ENCODE results near the gene GCAT.
"Not testable (repeated sequence)": the region's sequence is repeated elsewhere in the genome, so short reads cannot be mapped to it uniquely, and the experiment has no call there.

GCAT gene

GRCh38 chr22:37782340-37783168, 25.2 kb upstream of the GCAT start:
- DNase-seq: no peak

GRCh38 chr22:37784829-37785495, 22.8 kb upstream of the GCAT start:
- peak; percentile 35 for DNase-seq

GRCh38 chr22:37790234-37790633, 17.5 kb upstream of the GCAT start:
- DNase-seq: no peak

GRCh38 chr22:37792494-37792893, 15.2 kb upstream of the GCAT start:
- DNase-seq: no peak

GRCh38 chr22:37794376-37794775, 13.4 kb upstream of the GCAT start:
- no peak for DNase-seq

GRCh38 chr22:37796079-37796478, 11.7 kb upstream of the GCAT start:
- DNase-seq: no peak

GRCh38 chr22:37797259-37797658, 10.5 kb upstream of the GCAT start:
- not testable (repeated sequence) for DNase-seq

- no peak for DNase-seq
Measured at GRCh38 chr22:37797874-37798500, 9.7 kb upstream of the GCAT start.

- not testable (repeated sequence) for DNase-seq
Measured at GRCh38 chr22:37799979-37800378, 7.8 kb upstream of the GCAT start.

GRCh38 chr22:37801946-37802309, 5.8 kb upstream of the GCAT start:
- DNase-seq: no peak

- DNase-seq: peak; percentile 46
Measured at GRCh38 chr22:37802310-37803194, 5.2 kb upstream of the GCAT start.

GRCh38 chr22:37803195-37803638, 4.5 kb upstream of the GCAT start:
- DNase-seq: no peak

- peak; percentile 12 for DNase-seq
Measured at GRCh38 chr22:37803639-37804351, 3.9 kb upstream of the GCAT start.

- DNase-seq: no peak
Measured at GRCh38 chr22:37804352-37804880, 3.3 kb upstream of the GCAT start.

GRCh38 chr22:37804881-37805809, 2.6 kb upstream of the GCAT start:
- DNase-seq: peak; percentile 47

- DNase-seq: no peak
Measured at GRCh38 chr22:37805810-37806277, 1.9 kb upstream of the GCAT start.

- no peak for DNase-seq
Measured at GRCh38 chr22:37806409-37807333, 1.1 kb upstream of the GCAT start.

GRCh38 chr22:37808294-37808657, 542 bp downstream of the GCAT start:
- no peak for DNase-seq

GRCh38 chr22:37809672-37810333, 2.1 kb downstream of the GCAT start:
- no peak for DNase-seq

All from NCI-H510A treated with DMSO at 0.1 percent for 48 hours (cell line).